Thyroid gland (tissue), 4 donors: ENCODE results near the gene CDC42EP1.

Experiments
- CTCF ChIP-seq, 6 experiments: fragments of 200-600 bp in 3 of 6; fragments of 450-650 bp in 3 of 6; sonication (generic) in 3 of 6; IDR thresholded peaks; one replicate each; pipeline ENCODE4 v1.5.1; 2016 to 2019; ENCODE audit warnings: antibody characterized with exemption in 6 of 6, mild to moderate bottlenecking in 2 of 6, inconsistent platforms in 1 of 6, moderate library complexity in 1 of 6
- POLR2A ChIP-seq, 2 donors: fragments of 450-650 bp; IDR thresholded peaks; one replicate each; pipeline ENCODE4 v1.6.1; 2017; ENCODE audit warnings: antibody characterized with exemption in 2 of 2, mild to moderate bottlenecking in 2 of 2, moderate library complexity in 1 of 2

- TF ChIP-seq POLR2A (IDR thresholded peaks at IDR 0.05) (no peak), CTCF (IDR thresholded peaks at IDR 0.05) (no peak)
These were observed 40.7 kb upstream of the CDC42EP1 start, which contains the start of gene CARD10 for GRCh38 chr22:37519268-37520195.
